ENCODE measurements around the gene TMEM184B. TPM values are rescaled to one million over a fixed set of nuclear protein-coding genes. Genes with fewer than 3 reads are reported as not detected.

Gene TMEM184B
- total RNA-seq, 3 donors from 2014 or later: 30.6 to 49.5 (median 42.4) TPM

- no peak for DNase-seq (ENCODE audit: low spot score in 2 of 2)
- intact Hi-C loops (cut with DNase I; ENCODE audit: low total_unique reads): no loop called here
- Histone ChIP-seq H3K36me3 (no peaks in the 10 kb centered on the region), H3K4me1 (peaks cover 8 to 9% of the 10 kb centered on the region in 2 donors), H3K27me3 (no peaks in the 10 kb centered on the region), H3K4me3 (no peak overlapping the region), H3K27ac (peak overlapping the region; percentile 50 to 73), H3K9me3 (no peaks in the 10 kb centered on the region)
- no peak for TF ChIP-seq CTCF (IDR thresholded peaks at IDR 0.05)
- no peak for TF ChIP-seq POLR2AphosphoS5 (IDR thresholded peaks at IDR 0.05)
- no peak for TF ChIP-seq POLR2A (IDR thresholded peaks at IDR 0.05)
Measured at GRCh38 chr22:38259370-38259769, 13.4 kb downstream of the TMEM184B start.

GRCh38 chr22:38258895-38259294 lies 13.9 kb downstream of the TMEM184B start:
- H3K4me1 ChIP-seq: peaks cover 8 to 9% of the 10 kb centered on the region in 2 donors
- no peak for DNase-seq (ENCODE audit: low spot score in 2 of 2)
- peak overlapping the region; percentile 50 to 73 for H3K27ac ChIP-seq
- no peaks in the 10 kb centered on the region for H3K36me3 ChIP-seq
- H3K4me3 ChIP-seq: no peak overlapping the region
- no peak for TF ChIP-seq POLR2AphosphoS5 (IDR thresholded peaks at IDR 0.05)
- TF ChIP-seq CTCF (IDR thresholded peaks at IDR 0.05): no peak
- TF ChIP-seq POLR2A (IDR thresholded peaks at IDR 0.05): no peak
- intact Hi-C loops (cut with DNase I; ENCODE audit: low total_unique reads): no loop called here
- H3K9me3 ChIP-seq: no peaks in the 10 kb centered on the region
- no peaks in the 10 kb centered on the region for H3K27me3 ChIP-seq

GRCh38 chr22:38257650-38258250 lies 15.1 kb downstream of the TMEM184B start:
- DNase-seq (ENCODE audit: low spot score in 2 of 2): no peak
- no peaks in the 10 kb centered on the region for H3K27me3 ChIP-seq
- peaks cover 8 to 9% of the 10 kb centered on the region in 2 donors for H3K4me1 ChIP-seq
- H3K4me3 ChIP-seq: peak overlapping the region; percentile 3 to 30 (median 22)
- H3K36me3 ChIP-seq: no peaks in the 10 kb centered on the region
- peak overlapping the region; percentile 64 to 78 for H3K27ac ChIP-seq
- H3K9me3 ChIP-seq: no peaks in the 10 kb centered on the region
- intact Hi-C loops (cut with DNase I; ENCODE audit: low total_unique reads): no loop called here
- TF ChIP-seq CTCF (IDR thresholded peaks at IDR 0.05): no peak
- no peak for TF ChIP-seq POLR2A (IDR thresholded peaks at IDR 0.05)
- no peak for TF ChIP-seq POLR2AphosphoS5 (IDR thresholded peaks at IDR 0.05)

- Histone ChIP-seq H3K4me3 (peak overlapping the region; percentile 3 to 30 (median 22)), H3K4me1 (peaks cover 7 to 9% of the 10 kb centered on the region in 2 donors), H3K27me3 (no peaks in the 10 kb centered on the region), H3K9me3 (no peaks in the 10 kb centered on the region), H3K36me3 (no peaks in the 10 kb centered on the region), H3K27ac (peak overlapping the region; percentile 64 to 78)
- TF ChIP-seq POLR2AphosphoS5 (IDR thresholded peaks at IDR 0.05) (no peak), CTCF (IDR thresholded peaks at IDR 0.05) (no peak), POLR2A (IDR thresholded peaks at IDR 0.05) (no peak)
- no peak for DNase-seq (ENCODE audit: low spot score in 2 of 2)
- intact Hi-C loops (cut with DNase I; ENCODE audit: low total_unique reads): no loop called here
Measured at GRCh38 chr22:38257181-38257580, 15.6 kb downstream of the TMEM184B start.

GRCh38 chr22:38255697-38256096 lies 17.1 kb downstream of the TMEM184B start:
- H3K27me3 ChIP-seq: no peaks in the 10 kb centered on the region
- H3K4me1 ChIP-seq: no peaks in the 10 kb centered on the region
- H3K27ac ChIP-seq: no peak overlapping the region
- H3K9me3 ChIP-seq: no peaks in the 10 kb centered on the region
- intact Hi-C loops (cut with DNase I; ENCODE audit: low total_unique reads): no loop called here
- no peak for TF ChIP-seq POLR2A (IDR thresholded peaks at IDR 0.05)
- no peak for TF ChIP-seq CTCF (IDR thresholded peaks at IDR 0.05)
- TF ChIP-seq POLR2AphosphoS5 (IDR thresholded peaks at IDR 0.05): no peak
- H3K4me3 ChIP-seq: no peak overlapping the region
- no peak for DNase-seq (ENCODE audit: low spot score in 2 of 2)
- no peaks in the 10 kb centered on the region for H3K36me3 ChIP-seq
